CD4-positive, alpha-beta T cell treated with Interleukin-2 at 100 ng/mL for 4 hours (primary cell): ENCODE measurements around the gene TULP4.

Experiments used
- DNase-seq: peaks from one replicate; pipeline ENCODE4 v3.0.0-alpha.2; 2020; ENCODE audit warnings: low spot score

TULP4 gene

DNA sequence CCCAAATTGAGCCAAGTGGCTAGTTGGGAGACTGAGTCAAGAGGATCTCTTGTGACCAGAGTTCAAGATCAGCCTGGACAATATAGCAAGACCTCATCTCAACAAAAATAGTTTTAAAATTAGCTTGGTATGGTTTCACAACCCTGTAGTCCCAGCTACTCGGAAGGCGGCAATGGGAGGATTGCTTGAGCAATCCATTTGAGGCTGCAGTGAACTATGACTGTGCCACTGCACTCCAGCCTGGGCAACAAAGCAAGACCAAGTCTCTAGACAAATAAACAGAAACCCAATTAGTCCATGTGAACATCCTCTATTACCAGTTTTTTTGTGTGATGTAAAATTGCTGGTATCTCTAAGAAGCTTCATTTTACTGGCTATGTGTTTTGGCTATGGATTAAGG is 106.2 kb downstream of the TULP4 start:
- no peak for DNase-seq

DNA sequence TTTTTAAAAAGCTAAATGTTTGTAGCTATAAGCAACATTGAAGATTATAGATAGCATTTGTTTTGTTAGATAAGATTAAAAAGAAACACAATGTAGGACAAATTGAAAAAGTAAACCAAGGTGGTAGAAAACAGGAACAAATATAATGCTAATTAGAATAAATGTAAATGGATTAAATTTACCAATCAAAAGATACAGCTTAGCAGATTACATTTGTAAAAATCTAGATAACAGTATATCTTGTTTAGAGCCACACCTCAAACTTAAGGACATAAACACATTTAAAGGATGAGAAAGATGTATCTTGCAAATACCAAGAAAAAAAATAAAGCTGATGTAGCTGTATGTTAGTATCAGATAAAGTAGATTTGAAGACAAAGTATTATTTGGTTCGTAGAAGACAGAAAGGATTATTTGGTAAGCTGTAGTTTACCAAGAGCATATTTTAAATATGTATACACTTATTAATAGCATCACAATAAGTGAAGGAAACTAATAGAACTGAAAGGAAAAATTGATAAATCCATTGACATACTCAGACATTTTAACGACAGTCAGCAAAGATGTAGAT is 107.2 kb downstream of the TULP4 start:
- DNase-seq, result no peak

DNA sequence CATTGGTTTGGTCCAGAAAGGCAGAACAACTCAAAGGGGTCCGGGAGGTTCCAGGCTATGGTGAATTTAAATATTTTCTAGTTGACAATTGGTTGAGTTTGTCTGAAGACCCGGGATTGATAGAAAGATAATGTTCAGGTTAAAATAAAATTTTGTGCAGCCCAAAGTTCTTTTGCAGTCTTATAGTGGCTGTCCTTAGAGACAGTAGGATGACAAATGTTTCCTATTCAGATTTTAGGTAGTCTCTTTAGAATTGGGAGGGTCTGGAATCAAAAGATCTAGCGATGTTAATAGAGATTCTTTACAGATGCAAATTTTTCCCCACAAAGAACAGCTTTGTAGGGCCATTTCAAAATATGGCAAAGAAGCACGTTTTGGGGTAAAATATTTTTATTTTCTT is 109.1 kb downstream of the TULP4 start:
- DNase-seq, result no peak

DNA sequence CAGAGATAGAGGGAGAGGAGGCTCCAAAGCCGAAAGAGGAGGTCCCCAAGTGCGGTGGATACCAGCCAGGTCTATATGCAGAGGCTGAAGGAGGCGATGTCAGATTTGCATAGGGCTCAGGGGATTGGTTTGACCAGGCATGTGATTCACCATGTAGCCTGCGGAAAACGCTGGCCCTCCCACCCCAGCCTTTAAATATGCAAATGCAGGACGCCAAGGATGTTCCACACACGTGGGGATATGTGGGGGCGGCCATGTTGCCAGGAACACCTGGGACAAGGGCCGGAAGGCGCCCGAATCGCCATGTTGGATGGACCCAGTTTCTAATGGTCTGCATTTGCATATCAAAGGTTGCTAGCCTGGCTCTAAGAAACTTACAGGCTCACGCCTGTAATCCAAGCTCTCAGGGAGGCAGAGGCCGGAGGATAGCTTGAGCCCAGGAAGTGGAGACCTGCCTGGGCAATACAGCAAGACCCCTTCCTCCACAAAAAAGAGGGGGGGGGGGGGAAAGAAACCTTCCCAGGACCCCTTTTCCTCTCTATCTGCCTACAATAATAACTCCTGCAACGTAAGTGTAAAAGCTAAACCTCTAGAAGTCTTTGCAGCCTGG is 110.5 kb downstream of the TULP4 start:
- DNase-seq, result no peak

DNA sequence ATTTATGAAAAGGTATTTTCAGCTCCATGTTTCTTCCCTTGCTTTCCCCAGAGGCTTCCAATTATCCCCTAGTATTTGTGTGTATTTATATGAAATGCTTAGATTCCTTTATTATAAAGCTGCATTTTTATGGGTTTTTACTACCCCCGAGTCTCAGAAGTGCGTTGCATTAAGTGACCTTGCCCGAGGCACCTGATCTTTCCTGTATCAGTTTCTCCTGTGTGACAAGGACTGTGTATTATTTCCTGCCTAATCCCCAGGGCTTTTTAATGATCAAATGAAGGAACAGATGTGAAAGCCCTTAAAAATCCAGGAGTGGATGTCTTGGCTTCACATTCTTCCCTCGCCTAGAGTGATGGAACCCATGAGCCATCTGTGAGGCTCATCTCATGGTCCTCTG is 118.8 kb downstream of the TULP4 start:
- no peak for DNase-seq

DNA sequence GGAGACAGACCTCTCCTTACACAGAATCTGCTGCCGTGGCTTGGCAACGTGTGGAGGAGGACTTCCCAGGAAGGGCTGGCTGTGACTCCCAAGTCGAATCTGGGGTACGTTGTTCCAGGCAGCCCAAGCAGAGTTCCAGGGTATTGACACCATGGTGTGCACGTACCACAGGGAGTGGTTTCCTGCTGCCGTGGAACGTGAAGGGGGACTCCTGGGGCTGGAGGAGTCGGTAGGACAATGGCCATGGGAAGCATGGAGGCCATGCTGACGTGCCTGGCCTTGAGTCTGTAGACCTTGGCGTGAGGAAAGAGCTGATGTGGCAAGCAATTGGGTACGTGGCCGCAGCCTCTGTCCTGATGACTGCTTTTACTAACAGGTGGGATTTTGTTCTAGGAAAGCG is 119.3 kb downstream of the TULP4 start:
- no peak for DNase-seq

DNA sequence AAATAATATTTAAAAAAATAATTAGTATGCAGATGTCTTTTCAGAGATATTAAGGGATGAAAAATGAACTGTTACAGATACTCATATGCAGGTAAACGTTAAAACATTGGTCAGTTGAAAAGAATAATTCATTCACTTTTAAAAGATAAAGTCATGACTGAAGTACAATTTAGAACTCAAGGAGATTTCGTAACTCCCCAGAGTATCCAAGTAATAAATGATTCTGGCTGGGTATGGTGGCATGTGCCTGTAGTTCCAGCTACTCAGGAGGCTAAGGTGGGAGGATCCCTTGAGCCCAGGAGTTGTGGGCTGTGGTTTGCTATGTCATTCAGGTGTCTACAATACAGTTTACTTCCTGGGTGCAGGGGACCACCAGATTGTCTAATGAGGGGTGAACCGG is 125.3 kb downstream of the TULP4 start:
- no peak for DNase-seq

DNA sequence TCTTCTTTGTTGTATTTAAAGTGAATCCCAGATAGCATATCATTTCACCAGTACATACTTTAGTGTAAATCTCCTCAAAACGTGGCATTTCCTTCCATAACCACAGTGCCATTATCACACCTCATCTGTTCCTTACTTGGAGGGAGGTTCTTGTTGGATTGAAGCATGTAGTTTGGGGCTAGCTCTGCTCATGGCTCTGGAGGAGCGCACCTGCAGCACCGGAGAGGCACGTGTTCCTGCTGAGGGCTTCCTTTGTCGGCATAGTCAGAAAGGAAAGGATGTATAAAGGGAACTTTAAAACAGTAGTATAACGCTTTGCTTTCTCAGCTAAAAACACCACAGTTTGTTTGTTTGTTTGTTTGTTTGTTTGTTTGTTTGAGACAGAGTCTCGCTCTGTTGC is 126.0 kb downstream of the TULP4 start:
- DNase-seq, result no peak

DNA sequence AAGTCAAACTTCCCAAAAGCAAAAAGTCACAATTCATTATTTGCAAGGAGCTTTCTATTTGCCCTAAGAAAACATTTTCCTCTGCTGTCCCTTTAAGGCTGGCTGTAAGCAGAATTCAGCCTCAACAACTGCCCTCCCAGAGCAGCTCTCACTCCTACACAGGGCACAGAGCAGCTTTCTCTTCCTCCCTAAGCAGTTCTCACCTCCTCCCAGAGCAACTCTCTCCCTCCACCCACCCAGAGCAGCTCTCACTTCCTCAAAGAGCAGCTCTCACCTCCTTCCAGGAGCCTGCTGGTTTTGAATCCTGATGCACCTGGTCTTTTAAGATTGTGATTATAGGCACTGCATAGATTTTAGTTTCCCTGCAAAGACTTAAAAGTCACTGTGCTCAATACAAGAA is 127.0 kb downstream of the TULP4 start:
- DNase-seq, result no peak

DNA sequence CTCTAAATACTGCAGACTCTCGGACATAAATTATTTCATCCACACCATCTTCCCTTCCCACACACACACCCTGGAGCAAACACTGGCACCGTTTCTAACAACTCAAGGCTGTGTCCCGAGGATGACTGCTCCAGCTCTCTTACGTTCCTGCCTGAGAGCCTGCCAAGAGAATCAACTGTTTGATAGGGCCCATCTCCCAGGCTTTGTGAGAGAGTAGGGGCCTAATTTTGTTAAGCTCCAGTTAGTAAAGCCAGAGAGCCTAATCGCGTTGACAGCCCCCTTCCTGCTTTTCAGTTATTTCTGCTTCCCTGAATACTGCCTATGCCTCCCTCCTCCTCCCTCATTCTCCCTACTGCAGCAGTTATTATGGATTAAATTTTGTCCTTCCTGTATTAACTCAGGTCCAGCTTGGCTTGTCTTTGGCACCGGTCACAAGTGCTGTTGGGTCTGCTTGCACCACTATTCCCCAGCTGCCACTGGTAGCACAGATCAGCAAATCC is 129.5 kb downstream of the TULP4 start:
- no peak for DNase-seq

DNA sequence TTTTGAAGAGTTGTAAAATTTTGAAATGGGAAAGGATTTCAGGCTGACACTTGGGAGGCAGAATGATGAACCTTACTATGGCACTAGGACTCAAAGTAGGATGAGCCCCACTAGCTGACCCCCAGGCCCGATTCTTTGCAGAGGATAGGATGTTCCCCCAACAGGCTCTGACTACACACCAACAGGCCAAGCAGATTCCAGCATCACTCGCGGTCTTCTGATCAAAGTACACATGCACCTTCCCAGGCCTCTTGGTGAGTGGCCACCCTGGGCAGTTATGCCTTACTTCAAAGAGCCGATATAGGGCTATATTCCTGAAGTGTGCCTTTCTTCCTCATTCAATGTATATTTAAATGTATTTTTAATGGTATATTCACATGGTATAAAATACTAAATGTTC is 130.0 kb downstream of the TULP4 start:
- DNase-seq, result no peak

DNA sequence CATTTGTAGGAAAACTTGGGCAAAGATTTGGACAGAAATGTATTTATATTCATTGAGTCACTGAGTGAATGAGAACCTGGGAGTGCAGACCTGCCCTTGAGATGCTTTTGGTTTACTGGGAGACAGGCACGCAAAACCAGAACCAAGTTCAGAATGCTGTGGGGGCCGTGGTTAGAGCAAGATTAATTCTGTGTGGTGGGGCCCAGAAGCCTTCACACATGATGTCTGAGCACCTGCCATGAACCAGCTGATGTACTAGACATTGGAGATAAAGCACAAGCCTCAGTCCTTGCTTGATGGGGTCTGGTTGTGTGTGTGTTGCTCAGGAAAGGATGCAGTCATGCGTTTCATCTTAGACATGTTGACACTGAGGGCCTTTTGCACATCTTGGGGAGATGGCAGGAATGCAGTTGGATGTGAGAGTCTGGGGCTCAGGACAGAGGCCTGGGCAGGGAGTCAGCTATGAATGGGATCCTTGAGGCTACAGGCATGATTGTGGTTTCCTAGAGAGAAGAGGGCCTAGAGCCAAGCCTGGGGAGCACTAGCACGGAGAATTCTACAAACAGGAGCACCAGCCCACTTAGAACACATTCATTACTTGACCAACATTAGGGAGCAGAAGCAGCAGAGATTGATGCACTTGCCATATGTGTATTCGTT is 133.3 kb downstream of the TULP4 start:
- no peak for DNase-seq

DNA sequence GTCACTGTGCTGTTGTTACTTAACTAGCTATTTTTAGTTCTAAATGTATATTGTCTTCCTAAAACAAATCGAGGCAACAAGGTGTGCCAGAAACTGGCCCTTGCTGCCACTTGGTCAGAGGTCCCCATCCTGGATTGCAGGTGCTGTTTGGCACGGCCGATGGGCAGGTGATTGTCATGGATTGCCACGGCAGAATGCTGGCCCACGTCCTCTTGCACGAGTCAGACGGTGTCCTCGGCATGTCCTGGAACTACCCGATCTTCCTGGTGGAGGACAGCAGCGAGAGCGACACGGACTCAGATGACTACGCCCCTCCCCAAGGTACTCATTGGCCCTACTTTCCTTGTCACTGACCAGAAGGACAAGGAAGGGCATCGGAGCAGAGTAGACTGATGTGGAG is 136.6 kb downstream of the TULP4 start:
- DNase-seq, result no peak

DNA sequence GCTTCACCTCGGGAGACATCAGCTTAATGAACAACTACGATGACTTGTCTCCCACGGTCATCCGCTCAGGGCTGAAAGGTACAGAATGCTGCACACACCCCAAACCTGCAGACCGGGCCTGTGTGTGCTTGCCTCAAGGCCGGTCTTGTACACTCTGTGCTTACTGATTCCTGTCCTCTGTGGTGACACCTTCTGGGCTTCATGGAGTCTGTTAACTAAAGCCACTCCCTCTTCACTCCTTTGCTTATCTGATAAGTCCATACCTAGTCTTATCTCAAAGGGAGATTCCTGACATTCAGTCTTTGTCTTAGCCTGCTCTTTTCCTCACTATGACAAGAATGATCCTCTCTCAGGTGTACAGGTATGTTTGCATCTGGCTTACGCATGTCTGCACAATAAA is 139.9 kb downstream of the TULP4 start:
- no peak for DNase-seq

DNA sequence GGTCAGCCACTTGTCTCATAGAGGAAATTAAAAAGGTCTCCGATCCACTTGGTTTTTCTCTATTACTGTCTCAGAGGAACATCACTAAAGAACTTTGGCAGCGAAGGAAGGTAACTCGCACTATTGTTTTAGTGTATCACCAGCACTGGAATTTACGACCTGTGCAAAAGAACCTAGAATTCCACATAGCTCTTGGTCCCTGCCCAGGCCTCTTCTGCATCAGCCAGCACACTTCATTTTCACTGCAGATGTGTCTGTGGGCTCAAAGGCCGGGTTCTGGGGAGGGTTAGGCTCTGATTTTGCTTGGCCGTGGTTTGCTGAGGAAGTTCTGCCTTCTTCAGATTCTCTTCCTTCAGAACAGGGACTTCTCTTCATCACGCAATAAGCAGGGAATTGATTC is 144.9 kb downstream of the TULP4 start:
- no peak for DNase-seq

DNA sequence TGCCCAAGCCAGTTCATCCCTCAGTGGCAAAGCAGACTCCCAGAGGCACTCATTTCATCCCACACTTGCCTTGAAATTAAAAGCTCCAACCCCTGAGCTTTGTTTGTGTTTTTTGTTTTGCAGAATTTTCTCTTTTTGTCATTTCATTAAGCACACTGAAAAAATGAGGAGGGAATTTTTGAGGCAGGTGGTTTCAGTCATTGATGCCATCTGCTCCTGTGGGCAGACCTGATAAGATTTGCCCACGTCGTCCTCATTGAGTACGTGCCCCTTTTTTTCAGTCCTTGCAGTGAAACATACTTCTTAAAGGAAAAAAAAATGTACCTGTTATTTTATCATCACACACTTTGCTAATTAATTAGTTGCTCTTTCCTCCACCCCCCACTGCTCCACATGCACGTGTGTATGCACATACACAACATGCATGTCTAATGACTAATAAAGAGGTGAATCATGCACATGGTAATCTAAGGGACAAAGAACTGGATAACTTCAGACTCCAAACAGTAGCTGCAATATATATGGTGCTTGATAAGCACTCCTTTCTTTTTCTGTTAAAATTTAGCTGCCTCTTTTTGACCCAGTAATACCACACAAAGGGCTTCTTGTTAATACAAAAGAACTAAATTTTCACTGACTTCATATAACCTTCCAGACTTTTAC is 145.5 kb downstream of the TULP4 start:
- DNase-seq, result no peak

DNA sequence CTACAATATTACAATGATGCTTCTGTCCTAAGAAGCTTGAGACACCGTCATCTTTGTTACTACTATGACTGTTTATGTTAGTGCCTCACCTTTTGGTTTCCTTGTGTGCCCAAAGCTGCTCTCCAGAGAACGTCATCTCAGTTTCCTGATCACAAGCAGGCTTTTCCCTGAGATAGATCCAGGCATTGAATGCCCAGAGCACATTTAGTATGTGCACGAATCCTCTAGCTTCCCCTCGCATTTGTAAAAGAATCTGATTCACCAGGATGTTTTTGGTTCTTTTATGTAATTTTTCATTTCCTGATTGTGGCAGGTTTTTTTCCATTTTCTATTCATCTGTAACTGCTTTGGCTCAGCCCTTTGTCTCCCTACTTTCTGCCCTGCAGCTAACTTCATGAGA is 147.5 kb downstream of the TULP4 start:
- no peak for DNase-seq

DNA sequence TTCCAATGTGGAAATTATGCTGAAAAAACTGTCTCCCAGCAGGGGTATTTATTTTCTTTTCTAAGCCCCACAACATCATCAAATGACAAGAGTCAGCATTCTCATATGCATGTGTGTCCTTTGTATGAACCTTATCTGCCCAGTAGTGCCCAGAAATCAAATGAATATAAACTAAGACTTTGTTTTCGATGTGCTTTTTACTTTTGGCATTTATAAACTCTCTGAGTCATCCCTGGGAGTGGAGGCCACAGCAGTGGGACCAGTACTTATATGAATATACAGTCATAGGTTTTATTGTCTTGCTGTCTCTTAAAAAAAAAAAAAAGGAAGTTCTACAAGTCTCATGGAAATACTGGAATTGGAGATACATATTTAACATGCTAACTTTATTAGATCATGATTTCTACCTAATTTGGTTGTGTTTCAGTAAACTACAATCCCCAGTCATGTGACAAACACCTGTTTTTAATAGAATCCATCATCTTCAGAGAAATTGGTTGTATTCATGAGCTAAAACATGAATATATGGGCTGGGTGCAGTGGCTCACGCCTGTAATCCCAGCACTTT is 148.4 kb downstream of the TULP4 start:
- no peak for DNase-seq

DNA sequence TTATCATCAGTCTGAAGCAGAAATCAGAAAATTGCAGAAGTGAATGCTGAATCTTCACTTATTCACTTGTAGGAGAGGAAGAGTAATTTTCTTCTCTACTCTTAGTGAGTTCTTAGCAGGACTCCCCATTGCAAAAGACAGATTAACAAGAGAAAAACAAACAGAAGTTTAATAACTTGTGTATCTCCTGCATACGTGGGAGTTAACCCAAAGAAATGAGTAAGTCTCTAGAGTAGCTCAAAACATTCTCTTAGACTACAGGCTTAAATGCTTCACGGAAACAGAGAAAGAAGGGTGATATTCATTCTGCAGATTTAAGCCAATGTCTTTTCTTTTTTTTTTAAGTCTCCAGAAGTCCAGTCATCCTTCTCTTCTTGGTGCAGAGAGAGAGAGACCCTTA is 149.7 kb downstream of the TULP4 start:
- no peak for DNase-seq

DNA sequence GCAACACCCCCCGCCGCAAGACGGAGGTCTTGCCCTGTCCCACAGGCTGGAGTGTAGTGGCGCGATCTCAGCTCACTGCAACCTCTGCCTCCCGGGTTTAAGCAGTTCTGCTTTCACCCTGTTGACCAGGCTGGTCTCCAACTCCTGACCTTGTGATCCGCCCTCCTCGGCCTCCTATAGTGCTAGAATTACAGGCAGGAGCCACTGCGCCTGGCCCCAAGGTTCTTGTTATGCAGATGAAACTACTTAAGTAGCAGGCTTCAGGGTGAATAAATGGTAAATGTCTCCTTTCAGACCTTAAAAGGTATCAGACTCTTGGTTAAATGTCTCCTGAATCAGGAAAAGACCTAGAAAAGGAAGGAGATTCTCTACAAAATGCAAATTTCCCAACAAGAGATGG is 152.2 kb downstream of the TULP4 start:
- no peak for DNase-seq

DNA sequence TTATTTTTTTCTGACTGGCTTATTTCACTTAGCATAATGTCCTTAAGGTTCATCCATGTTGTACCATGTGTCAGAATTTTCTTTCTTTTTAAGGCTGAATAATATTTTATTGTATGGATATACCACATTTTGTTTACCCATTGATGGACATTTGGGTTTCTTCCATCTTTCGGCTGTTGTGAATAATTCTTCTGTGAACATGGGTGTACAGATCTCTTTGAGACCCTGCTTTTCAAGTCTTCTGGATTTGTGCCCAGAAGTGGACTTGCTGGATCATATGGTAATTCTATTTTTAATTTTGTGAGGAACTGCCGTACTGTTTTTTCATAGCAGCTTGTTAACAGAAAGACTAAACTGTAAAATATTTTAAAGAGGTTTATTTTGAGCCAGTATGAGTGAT is 153.0 kb downstream of the TULP4 start:
- DNase-seq, result no peak

DNA sequence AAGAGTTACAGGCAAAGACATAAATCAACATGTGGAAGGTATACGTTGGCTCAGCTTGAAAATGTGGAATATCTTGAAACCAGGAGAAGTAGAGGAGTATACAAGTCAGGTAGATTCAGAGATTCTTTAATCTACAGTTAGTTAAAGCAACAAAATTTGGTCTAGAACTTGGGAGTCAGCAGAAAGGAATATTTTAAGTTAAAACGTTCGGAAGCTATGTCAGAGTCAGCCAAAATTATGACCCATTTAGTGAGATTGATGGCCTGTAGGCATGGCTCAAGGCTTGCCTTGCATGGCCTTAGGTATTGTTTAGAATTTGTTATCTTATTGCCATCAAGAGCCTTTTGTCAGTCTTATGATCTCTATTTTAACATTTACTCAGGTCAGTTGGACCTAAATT is 153.5 kb downstream of the TULP4 start:
- DNase-seq, result no peak

DNA sequence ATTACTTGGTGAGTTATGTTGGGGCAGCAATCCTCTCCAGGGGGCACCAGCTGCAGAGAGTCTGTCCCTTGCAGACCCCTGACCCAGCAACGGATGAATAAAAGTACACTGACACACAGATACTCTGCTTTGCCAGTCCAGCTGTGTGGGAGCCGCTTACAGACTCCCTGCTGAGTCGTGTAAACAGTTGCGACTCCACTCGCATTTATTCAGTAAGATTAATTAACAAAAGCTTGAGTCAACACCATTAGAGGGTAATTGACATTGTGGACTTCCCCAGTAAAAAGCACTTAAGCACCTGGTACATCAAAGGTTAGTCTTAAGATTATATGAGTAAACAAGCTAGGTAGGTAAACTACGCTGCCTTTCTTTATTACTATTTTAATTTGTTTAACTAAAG is 155.7 kb downstream of the TULP4 start:
- no peak for DNase-seq
